ENCODE data around the gene CNTNAP4. TPM values are rescaled to one million over a fixed set of nuclear protein-coding genes. Genes with fewer than 3 reads are reported as not detected.
A peak's percentile ranks its signal among the peaks of the same experiment; 100 is the strongest.

CNTNAP4 gene
- total RNA-seq (1.1 and 1.8 TPM in 2 replicates), polyA plus RNA-seq (0.64 and 1.5 TPM in 2 replicates)

- 18% methylated on average over 16 of the region's 16 CpGs for WGBS (ENCODE audit: low lambda C conversion rate, missing lambda C conversion rate)
- no peaks in the 10 kb centered on the region for H3K79me2 ChIP-seq
- no peaks in the 10 kb centered on the region for H3K9me3 ChIP-seq (ENCODE audit: low read depth)
- H4K20me1 ChIP-seq (ENCODE audit: insufficient read depth, poor library complexity, severe bottlenecking): no peaks in the 10 kb centered on the region
- H2AFZ ChIP-seq: peak within 1 kb of the TSS; percentile 46
- peak within 1 kb of the TSS; percentile 69 for H3K4me2 ChIP-seq
- no peak within 1 kb of the TSS for H3K27ac ChIP-seq
- H3K27me3 ChIP-seq: peaks cover 14% of the 10 kb centered on the region
- H3K4me3 ChIP-seq: no peak within 1 kb of the TSS
- TF ChIP-seq EZH2phosphoT487 (IDR thresholded peaks at IDR 0.05; ENCODE audit: low read depth, severe bottlenecking, unreplicated experiment) (no peak), CTCF (IDR thresholded peaks at IDR 0.05; ENCODE audit: poor library complexity) (no peak), EZH2 (IDR thresholded peaks at IDR 0.05; ENCODE audit: borderline replicate concordance) (no peak)
- no peaks in the 10 kb centered on the region for H3K36me3 ChIP-seq (replicated peaks; ENCODE audit: insufficient read depth, low read depth)
- no peaks in the 10 kb centered on the region for H3K4me1 ChIP-seq (ENCODE audit: insufficient read depth)
- peak; percentile 13 for DNase-seq (ENCODE audit: low spot score)
- H3K9me2 ChIP-seq (replicated peaks; ENCODE audit: insufficient read depth): no peaks in the 10 kb centered on the region
These were observed at the start of gene CNTNAP4 for GRCh38 chr16:76276745-76277438. CNTNAP4 (plus strand) TSS chr16:76277401; CDS start chr16:76277663, 262 bp downstream.

- WGBS (ENCODE audit: low lambda C conversion rate, missing lambda C conversion rate): 95% methylated on average over 2 of the region's 2 CpGs
- Histone ChIP-seq H4K20me1 (ENCODE audit: insufficient read depth, poor library complexity, severe bottlenecking) (no peaks in the 10 kb centered on the region), H3K36me3 (replicated peaks; ENCODE audit: insufficient read depth, low read depth) (no peaks in the 10 kb centered on the region), H3K79me2 (no peaks in the 10 kb centered on the region), H3K27ac (no peak overlapping the region), H3K4me2 (no peak overlapping the region), H3K9me3 (ENCODE audit: low read depth) (no peaks in the 10 kb centered on the region), H3K4me1 (ENCODE audit: insufficient read depth) (no peaks in the 10 kb centered on the region), H3K27me3 (no peaks in the 10 kb centered on the region), H3K4me3 (no peak overlapping the region), H2AFZ (no peak overlapping the region), H3K9me2 (replicated peaks; ENCODE audit: insufficient read depth) (no peaks in the 10 kb centered on the region)
- DNase-seq (ENCODE audit: low spot score): no peak
- TF ChIP-seq EZH2 (IDR thresholded peaks at IDR 0.05; ENCODE audit: borderline replicate concordance): no peak
- no peak for TF ChIP-seq CTCF (IDR thresholded peaks at IDR 0.05; ENCODE audit: poor library complexity)
- TF ChIP-seq EZH2phosphoT487 (IDR thresholded peaks at IDR 0.05; ENCODE audit: low read depth, severe bottlenecking, unreplicated experiment): no peak
These were observed 48.6 kb upstream of the CNTNAP4 start for GRCh38 chr16:76228546-76229146.

- Histone ChIP-seq H3K36me3 (replicated peaks; ENCODE audit: insufficient read depth, low read depth) (no peaks in the 10 kb centered on the region), H4K20me1 (ENCODE audit: insufficient read depth, poor library complexity, severe bottlenecking) (no peaks in the 10 kb centered on the region), H3K79me2 (no peaks in the 10 kb centered on the region), H3K4me3 (no peak overlapping the region), H2AFZ (no peak overlapping the region), H3K4me1 (ENCODE audit: insufficient read depth) (no peaks in the 10 kb centered on the region), H3K27ac (no peak overlapping the region), H3K9me3 (ENCODE audit: low read depth) (no peaks in the 10 kb centered on the region), H3K4me2 (no peak overlapping the region), H3K9me2 (replicated peaks; ENCODE audit: insufficient read depth) (no peaks in the 10 kb centered on the region), H3K27me3 (no peaks in the 10 kb centered on the region)
- DNase-seq (ENCODE audit: low spot score): no peak
- TF ChIP-seq EZH2phosphoT487 (IDR thresholded peaks at IDR 0.05; ENCODE audit: low read depth, severe bottlenecking, unreplicated experiment) (no peak), EZH2 (IDR thresholded peaks at IDR 0.05; ENCODE audit: borderline replicate concordance) (no peak), CTCF (IDR thresholded peaks at IDR 0.05; ENCODE audit: poor library complexity) (no peak)
- 84% methylated on average over 5 of the region's 5 CpGs for WGBS (ENCODE audit: low lambda C conversion rate, missing lambda C conversion rate)
These were observed 44.5 kb upstream of the CNTNAP4 start for GRCh38 chr16:76232704-76233103.
